Activated CD8-positive, alpha-beta memory T cell treated with anti-CD3 and anti-CD28 coated beads for 48 hours (primary cell): ENCODE results near the gene SEC14L3.
A peak's percentile ranks its signal among the peaks of the same experiment; 100 is the strongest.

ENCODE experiments used
- DNase-seq, 3 experiments: peaks; one replicate each; pipeline ENCODE4 v3.0.0-alpha.2; 2020; ENCODE audit warnings: low read depth in 2 of 3, low spot score in 2 of 3

SEC14L3 gene

DNA sequence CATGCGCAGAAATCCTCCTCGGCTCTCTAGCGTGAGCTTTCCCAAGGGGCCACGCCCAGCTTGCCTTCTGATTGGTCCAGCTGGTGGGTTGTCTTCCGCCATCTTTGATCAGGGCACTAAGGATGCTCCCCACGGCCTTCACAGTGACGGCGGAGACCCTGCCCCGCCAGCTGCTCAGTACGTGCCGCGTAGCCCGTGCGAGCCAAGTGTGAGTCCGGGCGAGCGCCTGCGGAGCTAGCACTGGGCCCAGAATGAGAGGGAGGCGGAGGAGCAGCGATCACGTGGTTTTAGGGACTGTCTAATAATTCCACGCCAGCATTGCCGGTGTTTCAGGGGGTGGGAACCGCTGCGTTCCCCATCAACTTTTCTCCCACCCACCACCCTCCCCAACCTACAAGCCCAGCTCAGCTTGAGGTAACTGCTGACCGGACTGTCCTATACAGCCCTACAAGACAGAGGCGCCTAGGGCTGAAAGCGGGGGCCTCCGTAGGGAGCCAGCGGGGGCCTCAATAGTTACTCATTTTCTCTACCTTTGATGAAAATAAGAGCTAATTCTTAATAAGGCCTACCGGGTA, 47.8 kb downstream of the SEC14L3 start:
- DNase-seq: peak; percentile 77 to 96 (median 92)

DNA sequence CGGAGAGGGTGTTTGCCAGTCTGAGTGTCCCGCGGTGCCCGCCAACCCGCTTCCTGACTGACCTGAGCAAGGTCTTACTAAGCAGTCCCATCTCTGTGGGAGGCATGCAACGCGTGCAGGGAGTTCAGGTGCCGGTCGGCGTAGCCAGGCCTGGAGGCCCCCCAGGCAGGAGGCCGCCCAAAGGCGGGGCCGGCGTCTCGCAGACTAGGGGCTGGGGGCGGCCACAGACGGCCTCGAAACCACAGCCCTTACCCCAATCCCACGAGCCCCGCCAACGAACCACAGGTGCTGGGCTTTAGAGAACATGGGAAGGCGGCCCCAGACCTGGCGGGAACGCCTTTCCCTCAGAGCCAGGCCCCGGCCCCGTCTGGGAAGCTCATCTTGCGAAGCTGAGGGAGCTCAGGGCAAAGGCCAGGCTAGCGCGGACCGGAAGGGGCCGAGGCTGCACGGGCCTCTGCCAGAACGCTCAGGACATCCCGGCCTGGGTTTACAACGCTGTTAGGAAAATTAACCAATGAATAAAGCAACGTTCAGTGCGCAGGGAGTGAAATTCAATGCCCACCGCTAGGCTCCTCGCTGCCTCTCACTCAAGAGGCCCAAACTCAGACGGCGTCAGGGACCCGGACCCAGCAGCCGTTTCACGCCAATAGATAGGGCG, 48.4 kb downstream of the SEC14L3 start:
- DNase-seq: peak; percentile 33 to 46 (median 43)

DNA sequence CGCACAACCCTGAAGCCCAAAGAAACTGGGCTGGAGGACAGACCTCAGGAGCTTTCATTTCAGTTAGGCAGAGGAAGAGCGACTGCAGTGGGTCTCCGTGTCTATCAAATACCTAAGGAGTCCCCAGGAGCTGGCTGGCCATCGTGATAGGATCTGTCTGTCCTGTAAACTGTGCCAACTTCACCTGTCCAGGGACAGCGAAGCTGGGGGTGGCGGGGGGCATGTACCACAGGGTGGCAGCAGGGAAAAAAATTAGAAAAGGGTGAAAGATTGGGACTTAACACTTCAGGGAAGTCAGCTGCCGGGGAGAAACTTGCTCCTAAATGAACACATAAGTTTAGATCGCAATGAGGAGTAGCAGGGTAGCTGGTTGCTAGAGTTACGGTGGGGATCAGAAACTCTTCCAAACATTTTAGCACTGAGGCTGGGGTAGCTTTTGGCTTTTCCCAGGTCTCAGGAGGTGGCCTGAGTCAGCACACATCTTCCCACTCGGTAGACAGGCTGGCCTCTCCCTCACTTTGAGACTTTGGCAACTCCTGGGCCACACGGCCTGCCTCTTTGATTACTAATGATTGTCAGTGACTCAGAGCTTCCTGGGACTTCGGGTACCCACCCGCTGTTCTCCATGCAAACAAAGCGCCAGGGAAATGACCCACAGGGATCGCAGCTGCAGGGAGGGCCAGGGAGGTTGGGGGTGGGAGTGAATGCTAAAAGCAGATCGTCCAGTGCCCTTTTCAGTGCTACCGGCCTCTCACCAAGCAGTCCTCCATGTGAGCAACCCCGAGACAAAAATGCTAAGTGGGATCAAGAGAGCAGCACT, 49.1 kb downstream of the SEC14L3 start:
- peak in 1 of 3 experiments; percentile 48 for DNase-seq

- DNase-seq: no peak
Observed at GRCh38 chr22:30421695-30422480, 49.9 kb downstream of the SEC14L3 start.

- no peak for DNase-seq
Observed at GRCh38 chr22:30420347-30421125, 51.3 kb downstream of the SEC14L3 start.

DNA sequence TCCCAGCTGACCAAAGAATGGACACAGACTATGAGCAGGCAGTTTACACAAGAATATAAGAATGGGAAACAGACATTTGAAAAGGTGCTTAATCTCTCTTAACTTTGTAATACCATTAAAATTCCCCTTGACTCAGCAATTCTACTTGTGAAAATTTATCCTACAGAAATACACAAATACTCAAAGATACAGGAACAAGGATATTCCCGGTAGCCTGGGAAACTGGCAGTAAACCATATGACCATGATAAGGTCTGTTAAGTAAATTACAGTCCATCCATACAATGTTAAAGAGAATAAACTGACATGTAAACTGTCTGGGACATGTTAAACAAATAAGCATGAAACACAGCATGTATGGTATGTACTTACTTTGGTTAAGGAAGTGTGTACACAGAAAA, 55.0 kb downstream of the SEC14L3 start:
- no peak for DNase-seq

DNA sequence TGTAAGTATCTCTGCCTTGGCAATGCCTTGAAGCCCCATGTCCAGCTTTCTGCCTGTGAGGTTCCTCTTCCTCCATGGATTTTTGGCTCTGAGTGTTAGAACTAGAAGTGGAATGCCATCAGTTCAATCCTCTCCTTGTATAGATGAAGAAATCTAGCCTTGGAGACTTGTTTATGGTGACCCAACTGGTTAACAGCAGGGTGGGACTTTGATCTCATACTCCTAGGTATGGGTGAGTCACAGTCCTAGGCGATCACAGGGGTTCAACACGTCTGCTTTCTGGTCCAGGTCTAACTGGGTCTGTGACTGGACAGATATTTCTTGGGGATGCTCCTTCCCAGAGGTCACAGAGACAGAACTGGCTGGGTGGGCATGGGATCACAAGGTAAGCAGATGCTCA, 55.4 kb downstream of the SEC14L3 start:
- DNase-seq: no peak

- DNase-seq: no peak
Observed at GRCh38 chr22:30414525-30415047, 57.2 kb downstream of the SEC14L3 start.

DNA sequence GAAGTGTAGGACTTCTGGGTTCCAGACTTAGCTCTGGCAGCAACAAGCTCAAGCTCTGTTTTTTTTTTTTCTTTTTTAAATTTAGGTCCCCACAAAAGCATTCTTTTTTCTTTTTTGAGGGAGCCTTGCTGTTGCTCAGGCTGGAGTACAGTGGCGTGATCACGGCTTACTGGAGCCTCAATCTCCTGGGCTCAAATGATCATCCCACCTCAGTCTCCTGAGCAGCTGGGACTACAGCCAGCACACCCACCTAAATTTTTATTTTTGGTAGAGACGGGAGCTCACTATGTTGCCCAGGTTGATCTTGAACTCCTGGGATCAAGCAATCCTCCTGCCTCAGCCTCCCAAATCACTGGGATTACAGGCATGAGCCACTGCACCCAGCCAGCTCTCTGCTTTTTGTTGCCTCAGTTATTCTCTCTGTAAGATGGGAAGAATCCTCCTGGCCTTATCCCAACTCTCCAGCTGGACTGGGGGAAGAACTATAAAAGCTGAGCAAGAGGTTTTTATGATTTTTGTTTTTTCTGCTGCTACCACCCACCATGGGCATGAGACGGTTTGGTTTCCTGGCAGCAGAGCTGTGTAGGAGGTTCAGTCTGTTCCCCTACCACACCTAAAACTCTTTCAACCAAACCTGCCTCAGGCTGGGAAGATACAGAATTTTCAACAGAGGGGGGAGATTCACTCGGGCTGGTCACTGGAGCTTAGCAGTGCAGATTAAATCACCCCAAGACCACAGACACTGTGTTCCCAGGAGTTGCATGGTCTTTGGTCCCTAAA, 57.9 kb downstream of the SEC14L3 start:
- no peak for DNase-seq

GRCh38 chr22:30413001-30413400, 58.8 kb downstream of the SEC14L3 start:
- no peak for DNase-seq

- no peak for DNase-seq
Observed at GRCh38 chr22:30411780-30412179, 60.0 kb downstream of the SEC14L3 start.
